Measurements from ENCODE around the gene SON.

SON gene

DNA sequence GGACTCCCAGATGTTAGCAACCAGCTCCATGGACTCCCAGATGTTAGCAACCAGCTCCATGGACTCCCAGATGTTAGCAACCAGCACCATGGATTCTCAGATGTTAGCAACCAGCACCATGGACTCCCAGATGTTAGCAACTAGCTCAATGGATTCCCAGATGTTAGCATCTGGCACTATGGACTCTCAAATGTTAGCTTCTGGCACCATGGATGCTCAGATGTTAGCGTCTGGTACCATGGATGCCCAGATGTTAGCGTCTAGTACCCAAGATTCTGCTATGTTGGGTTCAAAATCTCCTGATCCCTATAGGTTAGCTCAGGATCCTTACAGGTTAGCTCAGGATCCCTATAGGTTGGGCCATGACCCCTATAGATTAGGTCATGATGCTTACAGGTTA lies 8.8 kb downstream of the SON start:
- Histone ChIP-seq H3K9ac (no peak overlapping the region), H3K4me1 (ENCODE audit: low read depth, poor library complexity, severe bottlenecking) (no peaks in the 10 kb centered on the region), H2AFZ (ENCODE audit: low read depth) (no peak overlapping the region), H3K4me3 (IDR thresholded peaks at IDR 0.05; ENCODE audit: insufficient read depth, low read depth, low read length) (no peak overlapping the region), H4K20me1 (ENCODE audit: insufficient read depth) (peaks cover 48% of the 10 kb centered on the region), H3K79me2 (ENCODE audit: insufficient read depth, low read depth) (peaks cover 98% of the 10 kb centered on the region), H3K36me3 (ENCODE audit: insufficient read depth) (peaks cover 67% of the 10 kb centered on the region; the same call in 1 of the 2 replicates), H3K4me2 (no peak overlapping the region), H3K27ac (no peak overlapping the region), H3K27me3 (ENCODE audit: insufficient read depth, low read depth) (no peaks in the 10 kb centered on the region)
- TF ChIP-seq, protein P1, sequence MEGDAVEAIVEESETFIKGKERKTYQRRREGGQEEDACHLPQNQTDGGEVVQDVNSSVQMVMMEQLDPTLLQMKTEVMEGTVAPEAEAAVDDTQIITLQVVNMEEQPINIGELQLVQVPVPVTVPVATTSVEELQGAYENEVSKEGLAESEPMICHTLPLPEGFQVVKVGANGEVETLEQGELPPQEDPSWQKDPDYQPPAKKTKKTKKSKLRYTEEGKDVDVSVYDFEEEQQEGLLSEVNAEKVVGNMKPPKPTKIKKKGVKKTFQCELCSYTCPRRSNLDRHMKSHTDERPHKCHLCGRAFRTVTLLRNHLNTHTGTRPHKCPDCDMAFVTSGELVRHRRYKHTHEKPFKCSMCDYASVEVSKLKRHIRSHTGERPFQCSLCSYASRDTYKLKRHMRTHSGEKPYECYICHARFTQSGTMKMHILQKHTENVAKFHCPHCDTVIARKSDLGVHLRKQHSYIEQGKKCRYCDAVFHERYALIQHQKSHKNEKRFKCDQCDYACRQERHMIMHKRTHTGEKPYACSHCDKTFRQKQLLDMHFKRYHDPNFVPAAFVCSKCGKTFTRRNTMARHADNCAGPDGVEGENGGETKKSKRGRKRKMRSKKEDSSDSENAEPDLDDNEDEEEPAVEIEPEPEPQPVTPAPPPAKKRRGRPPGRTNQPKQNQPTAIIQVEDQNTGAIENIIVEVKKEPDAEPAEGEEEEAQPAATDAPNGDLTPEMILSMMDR (conservative IDR thresholded peaks at IDR 0.05; ENCODE audit: low read depth, low read length): no peak

DNA sequence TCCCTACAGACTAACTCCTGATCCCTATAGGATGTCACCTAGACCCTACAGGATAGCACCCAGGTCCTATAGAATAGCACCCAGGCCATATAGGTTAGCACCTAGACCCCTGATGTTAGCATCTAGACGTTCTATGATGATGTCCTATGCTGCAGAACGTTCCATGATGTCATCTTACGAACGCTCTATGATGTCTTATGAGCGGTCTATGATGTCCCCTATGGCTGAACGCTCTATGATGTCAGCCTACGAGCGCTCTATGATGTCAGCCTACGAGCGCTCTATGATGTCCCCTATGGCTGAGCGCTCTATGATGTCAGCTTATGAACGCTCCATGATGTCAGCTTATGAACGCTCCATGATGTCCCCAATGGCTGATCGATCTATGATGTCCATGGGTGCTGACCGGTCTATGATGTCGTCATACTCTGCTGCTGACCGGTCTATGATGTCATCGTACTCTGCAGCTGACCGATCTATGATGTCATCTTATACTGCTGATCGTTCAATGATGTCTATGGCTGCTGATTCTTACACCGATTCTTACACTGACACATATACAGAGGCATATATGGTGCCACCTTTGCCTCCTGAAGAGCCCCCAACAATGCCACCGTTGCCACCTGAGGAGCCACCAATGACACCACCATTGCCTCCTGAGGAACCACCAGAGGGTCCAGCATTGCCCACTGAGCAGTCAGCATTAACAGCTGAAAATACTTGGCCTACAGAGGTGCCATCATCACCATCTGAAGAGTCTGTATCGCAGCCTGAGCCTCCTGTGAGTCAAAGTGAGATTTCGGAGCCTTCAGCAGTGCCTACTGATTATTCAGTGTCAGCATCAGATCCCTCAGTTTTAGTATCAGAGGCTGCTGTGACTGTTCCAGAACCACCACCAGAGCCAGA lies 9.5 kb downstream of the SON start:
- Histone ChIP-seq H3K4me3 (IDR thresholded peaks at IDR 0.05; ENCODE audit: insufficient read depth, low read depth, low read length) (no peak overlapping the region), H3K4me1 (ENCODE audit: low read depth, poor library complexity, severe bottlenecking) (no peaks in the 10 kb centered on the region), H3K4me2 (no peak overlapping the region), H4K20me1 (ENCODE audit: insufficient read depth) (peaks cover 51% of the 10 kb centered on the region), H3K27ac (no peak overlapping the region), H3K27me3 (ENCODE audit: insufficient read depth, low read depth) (no peaks in the 10 kb centered on the region), H3K36me3 (ENCODE audit: insufficient read depth) (peaks cover 68% of the 10 kb centered on the region; the same call in 1 of the 2 replicates), H3K9ac (no peak overlapping the region), H2AFZ (ENCODE audit: low read depth) (no peak overlapping the region), H3K79me2 (ENCODE audit: insufficient read depth, low read depth) (peaks cover 98% of the 10 kb centered on the region)
- TF ChIP-seq, protein P1 (conservative IDR thresholded peaks at IDR 0.05; ENCODE audit: low read depth, low read length): no peak

DNA sequence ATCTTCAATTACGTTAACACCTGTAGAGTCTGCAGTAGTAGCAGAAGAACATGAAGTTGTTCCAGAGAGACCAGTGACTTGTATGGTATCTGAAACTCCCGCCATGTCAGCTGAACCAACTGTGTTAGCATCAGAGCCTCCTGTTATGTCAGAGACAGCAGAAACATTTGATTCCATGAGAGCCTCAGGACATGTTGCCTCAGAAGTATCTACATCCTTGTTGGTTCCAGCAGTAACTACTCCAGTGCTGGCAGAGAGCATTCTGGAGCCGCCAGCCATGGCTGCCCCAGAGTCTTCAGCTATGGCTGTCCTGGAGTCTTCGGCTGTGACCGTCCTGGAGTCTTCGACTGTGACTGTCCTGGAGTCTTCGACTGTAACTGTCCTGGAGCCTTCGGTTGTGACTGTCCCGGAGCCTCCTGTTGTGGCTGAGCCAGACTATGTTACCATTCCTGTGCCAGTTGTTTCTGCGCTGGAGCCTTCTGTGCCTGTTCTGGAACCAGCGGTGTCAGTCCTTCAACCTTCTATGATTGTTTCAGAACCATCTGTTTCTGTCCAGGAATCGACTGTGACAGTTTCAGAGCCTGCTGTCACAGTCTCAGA lies 10.3 kb downstream of the SON start:
- Histone ChIP-seq H3K36me3 (ENCODE audit: insufficient read depth) (peaks cover 71% of the 10 kb centered on the region; the same call in 1 of the 2 replicates), H3K4me2 (no peak overlapping the region), H3K4me1 (ENCODE audit: low read depth, poor library complexity, severe bottlenecking) (no peaks in the 10 kb centered on the region), H4K20me1 (ENCODE audit: insufficient read depth) (peaks cover 48% of the 10 kb centered on the region), H3K27ac (no peak overlapping the region), H3K27me3 (ENCODE audit: insufficient read depth, low read depth) (no peaks in the 10 kb centered on the region), H3K79me2 (ENCODE audit: insufficient read depth, low read depth) (peaks cover 97% of the 10 kb centered on the region), H3K9ac (no peak overlapping the region), H2AFZ (ENCODE audit: low read depth) (no peak overlapping the region), H3K4me3 (IDR thresholded peaks at IDR 0.05; ENCODE audit: insufficient read depth, low read depth, low read length) (no peak overlapping the region)
- TF ChIP-seq, protein P1 (conservative IDR thresholded peaks at IDR 0.05; ENCODE audit: low read depth, low read length): no peak

DNA sequence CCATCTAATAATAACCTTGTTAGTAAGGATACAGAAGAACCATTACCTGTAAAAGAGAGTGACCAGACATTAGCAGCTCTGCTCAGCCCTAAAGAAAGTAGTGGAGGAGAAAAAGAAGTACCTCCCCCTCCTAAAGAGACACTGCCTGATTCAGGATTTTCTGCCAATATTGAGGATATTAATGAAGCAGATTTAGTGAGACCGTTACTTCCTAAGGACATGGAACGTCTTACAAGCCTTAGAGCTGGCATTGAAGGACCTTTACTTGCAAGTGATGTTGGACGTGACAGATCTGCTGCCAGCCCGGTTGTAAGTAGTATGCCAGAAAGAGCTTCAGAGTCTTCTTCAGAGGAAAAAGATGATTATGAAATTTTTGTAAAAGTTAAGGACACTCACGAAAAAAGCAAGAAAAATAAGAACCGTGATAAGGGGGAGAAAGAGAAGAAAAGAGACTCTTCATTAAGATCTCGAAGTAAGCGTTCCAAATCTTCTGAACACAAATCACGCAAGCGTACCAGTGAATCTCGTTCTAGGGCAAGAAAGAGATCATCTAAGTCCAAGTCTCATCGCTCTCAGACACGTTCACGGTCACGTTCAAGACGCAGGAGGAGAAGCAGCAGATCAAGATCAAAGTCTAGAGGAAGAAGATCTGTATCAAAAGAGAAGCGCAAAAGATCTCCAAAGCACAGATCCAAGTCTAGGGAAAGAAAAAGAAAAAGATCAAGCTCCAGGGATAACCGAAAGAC lies 11.6 kb downstream of the SON start:
- Histone ChIP-seq H3K27ac (no peak overlapping the region), H3K4me1 (ENCODE audit: low read depth, poor library complexity, severe bottlenecking) (no peaks in the 10 kb centered on the region), H3K4me2 (no peak overlapping the region), H3K36me3 (ENCODE audit: insufficient read depth) (peaks cover 65% of the 10 kb centered on the region; the same call in 1 of the 2 replicates), H3K4me3 (IDR thresholded peaks at IDR 0.05; ENCODE audit: insufficient read depth, low read depth, low read length) (no peak overlapping the region), H3K27me3 (ENCODE audit: insufficient read depth, low read depth) (no peaks in the 10 kb centered on the region), H4K20me1 (ENCODE audit: insufficient read depth) (peaks cover 40% of the 10 kb centered on the region), H3K79me2 (ENCODE audit: insufficient read depth, low read depth) (peaks cover 97% of the 10 kb centered on the region), H2AFZ (ENCODE audit: low read depth) (no peak overlapping the region), H3K9ac (no peak overlapping the region)
- TF ChIP-seq, protein P1 (conservative IDR thresholded peaks at IDR 0.05; ENCODE audit: low read depth, low read length): no peak

Data from KMS-11 (cell line).